PC-3 (cell line): ENCODE measurements around the gene SMARCA4.

ENCODE experiments used
- CTCF ChIP-seq: fragments of 300-600 bp; sonication (generic); conservative IDR thresholded peaks from 2 replicates; pipeline ENCODE4 v1.5.1; 2017; ENCODE audit warnings: antibody characterized with exemption, low read depth, mild to moderate bottlenecking, low read length
- EZH2 ChIP-seq: fragments of 300-600 bp; sonication (generic); IDR thresholded peaks from one replicate; pipeline ENCODE4 v1.6.1; 2017; ENCODE audit warnings: antibody characterized with exemption, mild to moderate bottlenecking, low read length; ENCODE audit not compliant: unreplicated experiment
- EZH2phosphoT487 ChIP-seq: fragments of 300-600 bp; sonication (generic); IDR thresholded peaks from 2 replicates; pipeline ENCODE4 v1.6.1; 2018; ENCODE audit warnings: mild to moderate bottlenecking, antibody characterized with exemption, low read length, borderline replicate concordance

- TF ChIP-seq EZH2 (no peak), CTCF (no peak), EZH2phosphoT487 (no peak)
Observed at GRCh38 chr19:11054628-11055027, 93.8 kb downstream of the SMARCA4 start.
